Stimulated activated CD8-positive, alpha-beta memory T cell treated with anti-CD3 and anti-CD28 coated beads, Interleukin-2, amount 100 ng/mL, for 48 hours (primary cell): Measurements from ENCODE around the gene TRPM2.
"Not testable (repeated sequence)": the region's sequence is repeated elsewhere in the genome, so short reads cannot be mapped to it uniquely, and the experiment has no call there.

Source experiments
- DNase-seq, 2 donors: peaks; one replicate each; pipeline ENCODE4 v3.0.0-alpha.2; 2020; ENCODE audit warnings: low read depth in 2 of 2

The TRPM2 gene

DNA sequence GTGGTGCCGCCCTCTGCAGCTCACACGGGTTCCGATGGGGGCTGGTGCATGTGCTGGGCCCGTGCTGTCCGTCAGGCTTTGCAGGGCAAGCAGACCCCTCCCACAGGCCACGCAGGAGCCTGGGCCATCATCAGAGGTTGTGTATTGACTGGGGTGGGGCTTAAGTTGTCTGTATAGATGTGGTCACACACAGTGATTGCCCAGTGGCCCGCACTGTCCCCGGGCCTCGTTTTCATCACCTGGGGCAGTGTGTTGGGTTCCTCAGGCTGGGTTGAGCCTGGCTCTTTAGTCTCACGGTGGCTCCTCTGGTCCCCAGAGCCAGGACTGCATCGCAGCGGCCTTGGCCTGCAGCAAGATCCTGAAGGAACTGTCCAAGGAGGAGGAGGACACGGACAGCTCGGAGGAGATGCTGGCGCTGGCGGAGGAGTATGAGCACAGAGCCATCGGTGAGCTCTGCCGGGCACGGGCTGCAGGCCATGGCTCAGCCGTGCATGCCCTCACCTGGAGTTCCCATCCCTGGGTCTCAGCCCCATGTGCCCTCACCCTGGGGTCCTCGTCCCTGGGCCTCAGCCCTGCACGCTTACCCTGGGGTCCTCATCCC lies 44.1 kb downstream of the TRPM2 start:
- DNase-seq: no peak

DNA sequence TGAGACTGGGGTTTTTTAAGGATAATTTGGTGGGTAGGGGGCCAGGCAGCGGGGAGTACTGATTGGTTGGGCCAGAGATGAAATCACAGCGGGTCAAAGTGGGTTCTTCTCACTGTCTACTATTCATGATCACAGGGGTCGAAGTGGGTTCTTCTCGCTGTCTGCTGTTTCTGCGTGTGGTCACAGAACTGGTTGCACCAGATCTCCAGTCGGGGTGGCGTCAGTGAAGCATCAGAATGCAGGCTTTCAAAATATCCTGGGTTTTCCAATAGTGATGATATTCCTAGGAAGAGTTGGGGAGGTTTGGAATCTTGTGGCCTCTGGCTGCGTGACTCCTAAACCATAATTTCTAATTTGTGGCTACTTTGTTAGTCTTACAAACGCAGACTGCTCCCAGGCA lies 45.1 kb downstream of the TRPM2 start:
- no peak for DNase-seq

DNA sequence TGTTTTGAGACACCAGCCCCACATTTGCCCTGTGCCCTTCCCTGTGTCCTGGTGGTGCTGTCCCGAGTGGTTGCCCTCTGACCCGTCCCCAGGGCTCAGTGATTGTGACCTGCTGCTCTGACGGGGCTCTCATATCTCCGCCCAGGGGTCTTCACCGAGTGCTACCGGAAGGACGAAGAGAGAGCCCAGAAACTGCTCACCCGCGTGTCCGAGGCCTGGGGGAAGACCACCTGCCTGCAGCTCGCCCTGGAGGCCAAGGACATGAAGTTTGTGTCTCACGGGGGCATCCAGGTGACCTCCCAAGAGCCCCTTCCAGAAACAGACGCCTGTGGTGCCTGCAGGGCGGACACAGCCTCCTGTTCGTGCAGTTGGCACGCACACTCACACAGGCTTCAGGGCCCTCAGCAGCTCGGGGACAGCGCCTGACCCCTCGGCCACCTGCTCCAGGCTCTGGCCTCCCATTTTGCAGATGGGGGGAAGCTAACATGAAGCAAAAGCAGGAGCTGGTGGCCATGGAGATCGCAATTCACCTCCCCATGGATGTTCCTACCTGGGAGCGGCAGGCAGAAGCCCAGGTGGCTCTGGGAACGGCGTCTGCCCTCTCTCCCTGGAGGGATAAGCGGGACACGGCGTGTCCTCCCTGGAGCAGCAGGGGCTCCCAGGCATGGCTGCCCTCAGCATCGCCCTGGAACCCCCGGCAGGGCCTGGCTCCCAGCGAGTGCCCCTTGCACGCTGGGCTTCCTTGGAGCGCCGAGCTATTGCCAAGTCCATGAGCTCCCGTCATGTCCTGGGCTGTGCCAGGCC lies 45.9 kb downstream of the TRPM2 start:
- no peak for DNase-seq

DNA sequence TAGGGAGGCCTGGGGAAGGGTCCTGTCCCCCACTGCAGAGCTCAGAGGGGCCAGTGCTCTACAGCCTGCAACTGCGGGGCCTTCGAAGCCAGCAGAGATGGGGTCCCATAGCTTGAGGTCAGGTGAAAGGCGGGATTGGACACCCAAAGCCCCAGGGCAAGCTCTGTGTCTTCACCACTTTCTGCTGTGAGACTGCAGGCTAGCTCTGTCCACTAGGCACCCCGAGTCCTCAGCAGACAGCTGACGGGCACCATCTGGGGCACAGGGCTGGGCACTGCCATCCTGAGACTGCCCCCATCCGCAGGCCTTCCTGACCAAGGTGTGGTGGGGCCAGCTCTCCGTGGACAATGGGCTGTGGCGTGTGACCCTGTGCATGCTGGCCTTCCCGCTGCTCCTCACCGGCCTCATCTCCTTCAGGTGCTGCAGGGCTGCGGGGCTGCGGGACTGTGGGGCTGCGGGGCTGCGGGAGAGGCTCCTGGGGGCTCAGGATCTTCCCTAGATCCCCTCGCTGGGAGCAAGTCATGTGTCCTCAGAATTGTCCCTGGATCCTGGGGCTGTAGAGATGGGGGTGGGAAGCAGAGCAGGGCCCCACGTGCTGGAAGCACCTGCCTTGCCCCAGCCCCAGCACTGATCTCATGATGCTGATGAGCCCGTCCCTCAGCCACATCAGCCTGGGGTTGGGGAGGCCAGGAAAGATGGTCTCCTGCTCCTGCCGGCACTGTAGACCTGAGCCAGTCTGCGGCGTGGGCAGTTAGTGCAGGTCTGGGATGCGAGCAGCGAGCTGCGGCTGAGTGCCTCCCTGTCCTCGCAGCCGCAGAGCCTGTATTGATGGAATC lies 46.8 kb downstream of the TRPM2 start:
- DNase-seq: no peak

DNA sequence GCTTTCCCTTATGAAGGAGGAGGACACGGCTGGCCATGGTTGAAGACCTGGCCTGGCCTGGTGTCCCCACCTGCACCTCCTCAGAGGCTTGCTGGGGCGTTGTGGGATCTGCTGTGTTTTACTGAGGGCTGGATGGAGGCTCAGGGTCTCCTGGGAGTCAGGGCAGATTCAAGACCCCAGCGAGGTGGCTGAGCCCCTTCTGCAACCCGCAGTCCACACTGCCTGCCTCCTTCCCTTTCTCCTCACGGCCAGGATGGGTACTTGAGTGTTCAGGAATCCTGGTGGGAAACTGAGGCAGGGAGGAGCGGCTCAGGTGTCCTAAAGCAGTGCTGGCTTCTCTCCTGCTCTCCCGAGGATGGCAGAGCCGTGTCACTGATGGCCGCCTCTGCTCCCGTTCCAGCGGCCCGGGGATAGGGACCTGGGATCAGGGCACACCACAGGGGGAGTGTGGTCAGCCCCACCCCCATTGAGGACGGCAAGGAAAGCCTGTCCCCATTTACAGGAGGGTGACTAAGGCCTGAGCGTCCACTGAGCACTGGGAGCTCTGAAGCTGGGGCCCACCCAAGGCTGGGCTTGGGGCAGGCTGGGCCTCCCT lies 47.5 kb downstream of the TRPM2 start:
- no peak for DNase-seq

DNA sequence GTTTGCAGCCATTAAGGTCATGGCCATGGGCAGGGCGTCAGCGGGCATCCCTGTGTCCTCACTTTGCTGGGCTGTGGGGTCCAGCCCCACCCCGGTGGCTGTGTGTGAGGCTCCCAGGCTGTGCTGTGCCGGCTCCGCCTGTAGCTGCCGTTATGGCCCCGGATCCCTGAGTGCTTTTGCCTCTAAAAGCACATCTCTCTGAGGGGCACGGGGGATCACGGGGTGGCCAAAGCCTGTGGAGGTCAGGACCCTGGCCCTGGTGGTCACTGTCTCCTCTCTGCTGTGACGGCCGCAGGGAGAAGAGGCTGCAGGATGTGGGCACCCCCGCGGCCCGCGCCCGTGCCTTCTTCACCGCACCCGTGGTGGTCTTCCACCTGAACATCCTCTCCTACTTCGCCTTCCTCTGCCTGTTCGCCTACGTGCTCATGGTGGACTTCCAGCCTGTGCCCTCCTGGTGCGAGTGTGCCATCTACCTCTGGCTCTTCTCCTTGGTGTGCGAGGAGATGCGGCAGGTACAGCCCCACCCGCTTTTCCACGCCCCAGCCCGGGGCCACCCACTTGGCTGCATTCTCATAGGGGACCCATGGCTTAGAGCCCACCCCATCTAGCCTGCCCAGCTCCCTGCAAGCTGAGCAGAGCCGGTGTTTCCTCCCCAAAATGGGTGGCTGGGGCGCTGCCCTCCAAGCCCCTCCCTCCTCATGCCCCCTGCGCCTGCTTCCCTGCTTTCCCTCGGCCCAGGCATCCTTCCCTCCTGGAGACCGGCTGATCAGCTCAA lies 48.2 kb downstream of the TRPM2 start:
- no peak for DNase-seq

DNA sequence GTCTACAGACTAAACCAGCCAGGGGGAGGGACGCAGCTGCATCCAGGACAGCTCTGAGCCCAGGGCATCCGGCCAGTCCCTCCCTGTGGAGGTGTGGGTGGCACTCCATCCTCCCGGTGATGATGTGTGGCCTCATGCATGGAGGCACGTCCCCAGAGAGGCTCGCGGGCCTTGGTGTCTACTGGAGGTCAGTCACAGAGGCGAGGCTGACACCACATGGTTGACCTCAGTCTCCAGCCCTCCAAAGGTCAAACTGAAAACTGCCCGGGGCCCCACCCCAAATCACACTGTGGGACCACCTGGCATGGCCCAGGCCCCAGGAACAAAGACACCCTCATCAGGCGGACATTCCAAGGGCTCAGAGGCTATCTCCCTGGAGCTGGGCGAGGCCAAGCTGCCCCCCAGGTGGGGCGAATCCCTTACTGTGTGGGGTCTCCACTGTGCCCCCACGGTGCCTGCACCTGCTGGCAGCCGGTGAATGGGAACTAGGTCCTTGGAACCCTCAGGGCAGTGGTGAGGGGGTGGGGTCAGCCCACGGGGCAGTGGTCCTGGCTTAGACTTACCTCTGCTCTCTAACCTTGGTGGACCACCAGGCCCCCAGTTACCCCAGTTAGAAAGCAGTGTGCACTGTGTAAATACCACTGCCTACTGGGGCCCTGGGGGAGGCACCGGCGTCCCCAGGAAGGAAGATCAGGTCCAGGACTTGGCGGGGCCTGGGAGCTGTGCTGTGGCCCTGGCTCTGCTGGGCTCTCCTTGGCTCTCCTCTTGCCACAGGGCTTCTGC lies 49.1 kb downstream of the TRPM2 start:
- no peak for DNase-seq

DNA sequence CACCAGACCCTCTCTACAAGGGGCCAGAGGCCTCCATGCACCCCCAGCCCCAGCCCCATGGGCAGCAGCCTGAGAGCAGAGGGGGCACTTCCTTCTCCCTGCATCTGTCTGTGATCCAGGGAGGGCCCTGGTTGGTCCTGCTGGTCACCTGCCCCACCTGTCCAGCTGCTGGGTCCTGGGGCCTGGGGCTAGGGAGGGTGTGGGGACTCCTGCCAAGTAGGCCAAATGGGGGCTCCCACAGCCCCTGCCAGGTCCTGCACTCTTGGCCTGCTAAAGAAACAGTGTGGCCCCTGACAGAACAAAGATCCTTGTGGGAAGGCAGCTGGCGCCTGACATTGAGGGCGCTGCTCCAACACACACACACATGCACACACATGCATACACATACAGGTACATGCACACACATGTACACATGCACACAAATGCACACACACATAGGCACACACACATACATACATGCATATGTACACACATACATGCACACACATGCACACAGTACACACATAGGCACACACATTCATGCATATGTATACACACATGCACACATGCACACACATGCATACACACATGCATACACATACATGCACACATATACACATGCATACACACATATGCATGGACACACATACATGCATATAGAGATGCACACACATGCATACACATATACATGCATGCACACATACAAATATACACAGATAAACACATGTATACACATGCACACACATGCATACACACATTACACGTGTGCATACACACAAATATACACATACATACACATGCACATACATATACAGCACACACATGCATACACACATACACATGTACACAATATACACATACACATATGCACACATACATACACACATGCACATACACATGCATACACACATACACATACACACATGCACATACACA lies 49.9 kb downstream of the TRPM2 start:
- DNase-seq: no peak

DNA sequence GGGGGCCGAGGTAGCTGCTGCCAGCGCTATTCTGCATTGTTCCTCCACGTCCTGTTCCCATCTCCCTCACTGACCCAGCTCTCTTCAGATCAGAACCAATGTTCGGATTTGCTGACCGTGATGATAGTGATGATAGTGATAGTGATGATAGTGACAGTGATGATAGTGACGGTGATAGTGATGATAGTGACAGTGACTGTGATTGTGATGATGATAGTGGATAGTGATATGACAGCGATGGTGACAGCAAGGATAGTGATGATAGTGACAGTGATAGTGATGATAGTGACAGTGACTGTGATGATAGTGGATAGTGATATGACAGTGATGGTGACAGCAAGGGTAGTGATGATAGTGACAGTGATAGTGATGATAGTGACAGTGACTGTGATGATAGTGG lies 51.1 kb downstream of the TRPM2 start:
- not testable (repeated sequence) for DNase-seq

DNA sequence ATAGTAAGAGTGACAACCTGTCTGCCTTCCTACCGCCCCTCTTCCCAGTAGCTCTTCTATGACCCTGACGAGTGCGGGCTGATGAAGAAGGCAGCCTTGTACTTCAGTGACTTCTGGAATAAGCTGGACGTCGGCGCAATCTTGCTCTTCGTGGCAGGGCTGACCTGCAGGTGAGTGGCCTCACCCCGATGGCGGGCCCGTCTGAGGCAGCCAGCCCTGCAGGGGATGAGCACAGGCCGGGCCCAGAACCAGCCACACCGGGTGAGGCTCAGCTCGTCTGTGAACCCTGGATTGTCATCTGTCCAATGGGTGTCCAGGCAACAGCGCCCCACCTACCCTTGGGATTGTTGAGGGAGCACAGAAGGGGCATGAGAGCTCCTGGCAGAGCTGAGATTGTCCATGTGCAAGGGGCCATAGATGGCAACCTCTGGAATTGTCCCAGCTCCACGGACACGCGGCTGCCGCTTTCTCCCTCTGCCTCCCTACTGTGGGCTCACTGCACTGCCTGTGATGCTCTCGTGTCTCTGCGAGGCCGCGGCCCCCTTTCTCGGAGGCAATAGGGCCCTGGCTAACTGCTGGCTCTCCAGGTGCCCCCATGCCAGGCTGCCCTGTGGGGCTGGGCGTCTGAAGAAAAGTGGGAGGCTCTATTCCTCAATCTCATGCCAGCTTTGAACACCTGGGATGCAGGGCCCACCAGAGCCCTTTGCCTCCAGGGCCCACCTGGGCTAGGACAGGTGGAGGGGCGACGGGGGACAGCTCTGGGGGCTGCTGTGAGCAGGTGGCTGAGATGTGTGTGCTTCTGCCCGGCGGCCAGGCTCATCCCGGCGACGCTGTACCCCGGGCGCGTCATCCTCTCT lies 51.9 kb downstream of the TRPM2 start:
- no peak for DNase-seq

DNA sequence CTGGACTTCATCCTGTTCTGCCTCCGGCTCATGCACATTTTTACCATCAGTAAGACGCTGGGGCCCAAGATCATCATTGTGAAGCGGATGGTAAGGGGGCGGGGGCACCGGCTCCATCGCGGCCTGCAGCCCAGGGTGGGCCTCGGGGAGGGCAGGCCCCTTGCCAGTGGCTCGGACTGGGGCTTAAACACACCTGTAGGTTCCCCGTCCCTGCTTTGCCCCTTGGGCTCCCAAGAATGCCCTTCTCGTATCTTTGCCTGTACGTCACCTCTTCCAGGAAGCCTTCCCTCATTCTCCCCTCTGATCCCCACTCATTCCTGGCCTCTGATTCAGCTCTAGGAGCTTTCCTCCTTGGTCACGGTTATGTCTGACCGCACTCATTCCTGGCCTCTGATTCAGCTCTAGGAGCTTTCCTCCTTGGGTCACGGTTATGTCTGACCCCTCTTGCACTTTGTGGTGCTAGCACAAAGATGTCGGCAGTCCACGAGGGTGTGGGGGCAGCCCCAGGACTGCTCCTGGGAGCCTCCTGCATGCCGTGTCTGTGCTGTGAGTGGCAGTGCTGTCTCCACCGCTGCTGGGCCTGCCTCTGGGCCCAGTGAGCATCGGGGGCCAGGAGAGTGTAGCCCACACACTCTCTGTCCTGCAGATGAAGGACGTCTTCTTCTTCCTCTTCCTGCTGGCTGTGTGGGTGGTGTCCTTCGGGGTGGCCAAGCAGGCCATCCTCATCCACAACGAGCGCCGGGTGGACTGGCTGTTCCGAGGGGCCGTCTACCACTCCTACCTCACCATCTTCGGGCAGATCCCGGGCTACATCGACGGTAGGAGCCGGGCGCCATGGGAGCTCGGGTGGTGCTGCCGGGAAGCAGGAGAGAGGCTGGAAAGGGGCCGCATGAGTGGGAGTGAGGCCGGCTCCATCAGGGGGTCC lies 52.8 kb downstream of the TRPM2 start:
- DNase-seq: no peak

DNA sequence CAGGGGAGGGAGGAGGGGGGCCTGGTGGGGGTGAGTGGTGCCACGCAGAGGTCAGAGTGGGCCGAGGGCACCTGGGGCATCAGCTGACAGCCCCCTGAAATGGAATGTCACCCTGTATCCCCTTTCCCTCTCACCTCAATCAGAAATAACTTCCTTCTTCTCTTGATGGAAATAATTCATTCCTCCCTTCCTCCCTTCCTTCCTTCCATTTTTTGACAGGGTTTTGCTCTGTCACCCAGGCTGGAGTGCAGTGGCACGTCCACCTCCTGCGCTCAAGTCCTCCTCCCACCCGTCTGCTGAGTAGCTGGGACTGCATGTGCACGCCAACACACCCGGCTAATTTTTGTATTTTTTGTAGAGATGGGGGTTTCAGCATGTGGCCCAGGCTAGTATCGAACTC lies 53.5 kb downstream of the TRPM2 start:
- DNase-seq: no peak

DNA sequence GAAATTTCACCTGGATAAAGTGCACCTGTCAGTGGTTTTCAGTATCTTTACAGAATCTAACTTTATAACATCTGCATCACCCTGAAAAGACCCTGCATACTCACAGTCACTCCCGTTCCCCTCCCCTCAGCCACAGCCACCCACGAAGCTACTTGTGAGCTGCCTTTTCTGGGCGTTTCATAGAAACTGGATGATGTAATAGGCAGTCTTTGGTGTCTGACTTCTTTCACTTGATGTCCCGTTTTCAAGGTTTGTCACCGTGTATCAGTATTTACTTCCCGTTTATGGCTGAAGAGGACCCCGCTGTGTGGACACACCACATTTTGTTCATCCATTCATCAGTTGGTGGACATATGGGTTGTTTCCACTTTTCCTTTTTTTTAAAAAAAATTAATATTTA lies 54.1 kb downstream of the TRPM2 start:
- DNase-seq: peak in 1 of 2 donors; percentile 28

DNA sequence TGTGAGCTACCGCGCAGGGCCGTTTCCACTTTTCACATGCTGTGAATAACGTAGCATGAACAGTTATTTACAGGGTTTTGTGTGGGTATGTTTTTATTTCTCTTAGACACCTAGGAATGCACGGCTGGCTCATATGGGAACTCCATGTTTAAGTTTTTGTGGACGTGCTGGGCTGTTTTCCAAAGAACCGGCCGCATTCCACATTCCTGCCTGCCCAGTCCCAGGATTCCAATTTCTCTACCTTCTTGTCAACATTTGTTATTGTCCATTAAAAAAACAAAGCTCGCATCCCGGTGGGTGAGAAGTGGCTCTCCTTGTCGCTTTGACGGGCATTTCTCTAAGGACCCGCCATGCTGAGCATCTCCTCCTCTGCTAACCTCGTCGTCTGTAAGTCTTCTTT lies 54.8 kb downstream of the TRPM2 start:
- no peak for DNase-seq

DNA sequence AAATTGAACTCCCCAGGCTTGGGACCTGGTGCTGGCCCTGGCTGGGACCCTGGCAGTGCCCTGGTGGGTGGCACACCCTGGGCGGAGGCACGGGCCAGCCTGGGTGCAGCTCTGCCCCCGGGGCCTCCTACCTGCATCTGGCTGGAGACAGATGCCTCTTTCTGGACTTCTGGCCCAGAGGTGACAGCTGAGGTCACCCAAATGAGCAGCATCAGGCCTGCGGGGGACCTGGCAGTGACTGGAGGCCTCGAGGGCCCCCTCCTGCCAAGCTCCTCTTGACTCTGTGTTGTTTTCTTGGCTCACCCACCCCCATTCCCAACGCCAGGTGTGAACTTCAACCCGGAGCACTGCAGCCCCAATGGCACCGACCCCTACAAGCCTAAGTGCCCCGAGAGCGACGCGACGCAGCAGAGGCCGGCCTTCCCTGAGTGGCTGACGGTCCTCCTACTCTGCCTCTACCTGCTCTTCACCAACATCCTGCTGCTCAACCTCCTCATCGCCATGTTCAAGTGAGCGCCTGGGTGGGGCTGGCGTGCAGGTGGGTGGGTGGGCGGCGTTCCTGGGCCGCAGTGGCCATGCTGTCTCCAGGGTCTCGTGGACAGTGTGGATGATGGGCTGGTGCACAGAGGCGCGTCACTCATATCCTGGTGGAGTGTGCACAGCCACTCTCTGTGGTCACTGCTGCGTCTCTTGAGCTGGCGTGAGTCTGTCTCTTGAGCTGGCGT lies 60.3 kb downstream of the TRPM2 start:
- no peak for DNase-seq

DNA sequence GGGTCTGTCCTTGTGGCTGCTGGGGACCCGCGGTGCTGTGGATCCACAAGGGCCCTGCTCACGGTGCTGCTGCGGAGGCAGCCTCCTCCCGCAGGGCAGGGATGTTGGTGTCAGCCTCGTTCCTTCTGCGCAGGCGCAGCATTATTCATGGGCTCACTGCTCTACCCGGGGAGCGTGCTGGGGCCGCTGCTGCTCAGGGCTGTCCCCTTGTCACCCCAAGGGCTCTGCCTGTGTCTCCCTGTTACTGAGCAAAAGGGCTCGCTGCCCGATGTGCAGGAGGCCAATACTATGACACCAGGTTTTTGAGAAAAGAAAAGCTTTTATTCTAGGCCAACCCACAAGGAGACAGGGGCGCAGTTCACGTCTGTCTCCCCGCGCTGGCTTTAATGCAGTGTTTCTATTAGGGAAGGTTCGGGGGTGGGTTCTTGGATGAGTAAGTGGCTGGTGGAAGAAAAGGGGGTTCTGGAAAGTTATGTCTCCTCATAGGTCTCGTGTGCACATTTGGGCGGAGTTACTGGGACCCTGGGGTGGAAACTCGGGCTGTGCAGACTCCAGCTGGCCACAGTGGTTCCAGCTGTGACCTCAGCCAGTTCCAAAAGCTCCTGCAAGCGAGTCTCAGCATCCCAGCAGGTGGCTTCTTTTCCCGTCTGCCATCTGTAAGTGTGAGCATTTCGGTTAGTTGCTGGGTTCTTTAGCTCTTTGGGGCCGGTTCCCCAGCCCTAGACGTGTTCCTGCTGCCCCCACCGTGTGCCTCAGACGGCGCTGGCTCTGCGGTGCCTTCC lies 61.1 kb downstream of the TRPM2 start:
- no peak for DNase-seq
